GM06990 (cell line): ENCODE results near the gene TC2N.

Experiments
- DNase-seq: peaks from one replicate; pipeline ENCODE4 v3.0.0-alpha.2; 2011; ENCODE audit not compliant: insufficient read length; ENCODE audit errors: extremely low read depth
- H3K27me3 ChIP-seq: replicated peaks from 2 replicates; pipeline ENCODE4 v1.6.0; 2011; ENCODE audit warnings: low read length; ENCODE audit not compliant: control insufficient read depth, insufficient read depth
- H3K36me3 ChIP-seq: 2 replicates; pipeline ENCODE4 v1.5.1; 2011; ENCODE audit warnings: low read length; ENCODE audit not compliant: control insufficient read depth, insufficient read depth
- H3K4me3 ChIP-seq: replicated peaks from 2 replicates; pipeline ENCODE4 v1.5.1; 2011; ENCODE audit warnings: low read depth, mild to moderate bottlenecking, control low read depth, low read length
- CTCF ChIP-seq: IDR thresholded peaks from 2 replicates; pipeline ENCODE4 v1.5.1; 2011; ENCODE audit warnings: low read length, control low read depth, mild to moderate bottlenecking, inconsistent platforms; ENCODE audit not compliant: insufficient read depth, poor library complexity, severe bottlenecking

TC2N gene

GRCh38 chr14:91889477-91890211 lies 22.3 kb upstream of the TC2N start:
- TF ChIP-seq CTCF, result no peak
- DNase-seq, result no peak
- Histone ChIP-seq H3K4me3 (no peak overlapping the region), H3K27me3 (no peaks in the 10 kb centered on the region; the same call in 1 of the 2 replicates), H3K36me3 (no peaks in the 10 kb centered on the region)

- no peak for DNase-seq
- H3K4me3 ChIP-seq, result no peak overlapping the region
- no peaks in the 10 kb centered on the region; the same call in 1 of the 2 replicates for H3K27me3 ChIP-seq
- no peak for TF ChIP-seq CTCF
- no peaks in the 10 kb centered on the region for H3K36me3 ChIP-seq
These were observed 21.5 kb upstream of the TC2N start for GRCh38 chr14:91888641-91889476.

- no peak for TF ChIP-seq CTCF
- Histone ChIP-seq H3K4me3 (no peak overlapping the region), H3K36me3 (no peaks in the 10 kb centered on the region), H3K27me3 (no peaks in the 10 kb centered on the region)
- DNase-seq, result no peak
These were observed 19.6 kb upstream of the TC2N start for GRCh38 chr14:91886961-91887360.

- Histone ChIP-seq H3K4me3 (no peak overlapping the region), H3K36me3 (no peaks in the 10 kb centered on the region), H3K27me3 (no peaks in the 10 kb centered on the region)
- TF ChIP-seq CTCF, result no peak
- no peak for DNase-seq
These were observed 18.5 kb upstream of the TC2N start for GRCh38 chr14:91885839-91886238.

GRCh38 chr14:91885113-91885712 lies 17.9 kb upstream of the TC2N start:
- DNase-seq, result no peak
- no peak for TF ChIP-seq CTCF
- no peak overlapping the region for H3K4me3 ChIP-seq

More at GRCh38 chr14:91885113-91885712, 17.9 kb upstream of the TC2N start:
- Histone ChIP-seq H3K36me3 (no peaks in the 10 kb centered on the region), H3K27me3 (no peaks in the 10 kb centered on the region)
